ENCODE results near the gene ESR1. TPM values are rescaled to one million over a fixed set of nuclear protein-coding genes. Genes with fewer than 3 reads are reported as not detected.

ESR1 gene
- total and polyA plus RNA-seq, 2 donors (not counting 3 experiments of a cell fraction or from before 2014, with no cell fraction given) = 0.01 TPM; not detected in 1

DNA sequence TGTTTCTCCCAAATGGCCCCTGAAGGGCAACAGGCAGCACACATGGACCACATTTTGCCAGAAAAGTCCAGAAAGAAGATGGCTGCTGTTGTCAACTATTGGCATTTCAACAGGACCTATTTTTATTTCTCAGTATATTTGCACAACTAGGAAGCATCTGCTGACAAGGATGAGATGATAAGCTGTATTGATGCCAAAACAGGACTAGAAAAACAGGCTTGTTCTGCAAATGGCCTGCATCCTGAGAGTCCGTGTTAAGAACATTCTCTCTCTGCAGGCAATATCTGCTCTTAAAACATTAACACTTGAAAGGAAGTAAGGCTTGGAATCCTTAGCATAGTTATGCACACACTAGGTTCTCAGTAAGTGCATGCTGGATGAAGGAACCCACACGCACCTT lies 283.7 kb downstream of the ESR1 start:
- no TSS peak for BruUV-seq (replicated peaks)
- Histone ChIP-seq H3K9me1 (replicated peaks; ENCODE audit: control insufficient read depth, extremely low read depth, insufficient read depth, low read length) (no peaks in the 10 kb centered on the region), H3K27me3 (ENCODE audit: control insufficient read depth in 2 of 2, insufficient read depth in 2 of 2, low read length in 2 of 2) (no peaks in the 10 kb centered on the region), H3K4me3 (replicated peaks in 1 of 3; ENCODE audit: insufficient read depth in 1 of 3, low read depth in 1 of 3, low read length in 3 of 3) (no peak overlapping the region), H4K20me1 (replicated peaks; ENCODE audit: control insufficient read depth, extremely low read depth, insufficient read depth, low read length) (no peaks in the 10 kb centered on the region), H3K36me3 (ENCODE audit: control insufficient read depth in 2 of 2, extremely low read depth in 1 of 2, insufficient read depth in 2 of 2, low read length in 2 of 2) (no peaks in the 10 kb centered on the region), H3K79me2 (ENCODE audit: control insufficient read depth, insufficient read depth, low read length) (no peaks in the 10 kb centered on the region), H3K9me3 (replicated peaks; ENCODE audit: control insufficient read depth, insufficient read depth, low read length) (no peaks in the 10 kb centered on the region), H3K4me1 (ENCODE audit: control insufficient read depth, extremely low read depth, insufficient read depth, low read length) (peaks cover 25% of the 10 kb centered on the region), H3K4me2 (ENCODE audit: insufficient read depth, low read length) (no peak overlapping the region), H3K27ac (ENCODE audit: insufficient read depth, low read depth, low read length) (no peak overlapping the region), H3K9ac (replicated peaks; ENCODE audit: extremely low read depth, insufficient read depth, low read length) (no peak overlapping the region), H2AFZ (ENCODE audit: low read depth, low read length) (no peak overlapping the region)
- intact Hi-C loops (cut with micrococcal nuclease) = no loop called here
- DNase-seq (ENCODE audit: low read depth, low spot score) = peak; percentile 81
- POLR2A ChIA-PET = no interaction called here
- no peak for FAIRE-seq
- CTCF ChIA-PET = interaction anchor here (1.0 kb wide), 1 partner anchor 28 kb away, joined by 3 read pairs; no protein-coding TSS in a partner anchor
- dilution Hi-C loops (cut with MboI; ENCODE audit: extremely low pct_ligation_motif_present, low sequenced_read_pairs) = no loop called here
- TF ChIP-seq POLR2AphosphoS5 (IDR thresholded peaks at IDR 0.05; ENCODE audit: insufficient read depth, low read depth, low read length) (no peak), EZH2 (IDR thresholded peaks at IDR 0.05; ENCODE audit: borderline replicate concordance, low read depth, low read length, severe bottlenecking) (no peak), GATA2 (IDR thresholded peaks at IDR 0.05; ENCODE audit: insufficient read depth, insufficient read length, low read depth, low read length) (no peak), JUN (IDR thresholded peaks at IDR 0.05; ENCODE audit: borderline replicate concordance, insufficient read depth, insufficient read length, low read depth) (no peak), MYC (IDR thresholded peaks at IDR 0.05; ENCODE audit: low read depth, low read length) (no peak), POLR2A (IDR thresholded peaks at IDR 0.05; ENCODE audit: low read depth, low read length) (no peak), FOS (IDR thresholded peaks at IDR 0.05; ENCODE audit: borderline replicate concordance, insufficient read depth, low read length) (no peak)
- TF ChIP-seq, protein P1, sequence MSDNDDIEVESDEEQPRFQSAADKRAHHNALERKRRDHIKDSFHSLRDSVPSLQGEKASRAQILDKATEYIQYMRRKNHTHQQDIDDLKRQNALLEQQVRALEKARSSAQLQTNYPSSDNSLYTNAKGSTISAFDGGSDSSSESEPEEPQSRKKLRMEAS (IDR thresholded peaks at IDR 0.05; ENCODE audit: insufficient read depth, insufficient read length) = no peak
- TF ChIP-seq, protein P2, sequence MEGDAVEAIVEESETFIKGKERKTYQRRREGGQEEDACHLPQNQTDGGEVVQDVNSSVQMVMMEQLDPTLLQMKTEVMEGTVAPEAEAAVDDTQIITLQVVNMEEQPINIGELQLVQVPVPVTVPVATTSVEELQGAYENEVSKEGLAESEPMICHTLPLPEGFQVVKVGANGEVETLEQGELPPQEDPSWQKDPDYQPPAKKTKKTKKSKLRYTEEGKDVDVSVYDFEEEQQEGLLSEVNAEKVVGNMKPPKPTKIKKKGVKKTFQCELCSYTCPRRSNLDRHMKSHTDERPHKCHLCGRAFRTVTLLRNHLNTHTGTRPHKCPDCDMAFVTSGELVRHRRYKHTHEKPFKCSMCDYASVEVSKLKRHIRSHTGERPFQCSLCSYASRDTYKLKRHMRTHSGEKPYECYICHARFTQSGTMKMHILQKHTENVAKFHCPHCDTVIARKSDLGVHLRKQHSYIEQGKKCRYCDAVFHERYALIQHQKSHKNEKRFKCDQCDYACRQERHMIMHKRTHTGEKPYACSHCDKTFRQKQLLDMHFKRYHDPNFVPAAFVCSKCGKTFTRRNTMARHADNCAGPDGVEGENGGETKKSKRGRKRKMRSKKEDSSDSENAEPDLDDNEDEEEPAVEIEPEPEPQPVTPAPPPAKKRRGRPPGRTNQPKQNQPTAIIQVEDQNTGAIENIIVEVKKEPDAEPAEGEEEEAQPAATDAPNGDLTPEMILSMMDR (IDR thresholded peaks at IDR 0.05; ENCODE audit: extremely low read depth in 1 of 2, insufficient read depth in 1 of 2, low read depth in 1 of 2, low read length in 2 of 2) = no peak
